Measurements from ENCODE around the gene HERC5.
"Not testable (repeated sequence)": the region's sequence is repeated elsewhere in the genome, so short reads cannot be mapped to it uniquely, and the experiment has no call there.

HERC5 gene

DNA sequence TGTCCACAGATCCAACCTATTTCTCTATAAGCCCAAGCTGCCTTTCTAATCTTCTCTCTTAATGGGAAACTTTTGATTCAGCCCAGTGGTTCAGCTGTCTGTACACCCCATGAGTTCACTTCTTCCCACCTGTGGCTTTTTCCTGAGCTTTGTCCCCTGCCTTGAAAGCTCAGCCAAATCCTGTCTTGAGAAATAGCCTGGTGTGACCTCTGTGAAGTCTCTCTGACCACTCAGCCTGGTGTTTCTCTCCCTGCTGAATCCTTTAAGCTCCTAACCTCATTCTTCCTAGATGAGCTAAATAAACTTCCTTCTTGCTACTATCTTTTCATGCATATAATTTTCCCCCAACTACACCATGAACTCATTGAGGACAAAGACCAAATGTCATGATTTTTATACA lies 15.2 kb upstream of the HERC5 start:
- Mint-ChIP-seq H3K4me1 (no peaks in the 10 kb centered on the region), H3K4me3 (no peak overlapping the region), H3K27me3 (no peaks in the 10 kb centered on the region), H3K9me3 (peaks cover 8 to 12% of the 10 kb centered on the region in 2 donors), H3K27ac (peak overlapping the region in 1 of 2 donors; percentile 13)
- ATAC-seq (no peak), DNase-seq (no peak)

DNA sequence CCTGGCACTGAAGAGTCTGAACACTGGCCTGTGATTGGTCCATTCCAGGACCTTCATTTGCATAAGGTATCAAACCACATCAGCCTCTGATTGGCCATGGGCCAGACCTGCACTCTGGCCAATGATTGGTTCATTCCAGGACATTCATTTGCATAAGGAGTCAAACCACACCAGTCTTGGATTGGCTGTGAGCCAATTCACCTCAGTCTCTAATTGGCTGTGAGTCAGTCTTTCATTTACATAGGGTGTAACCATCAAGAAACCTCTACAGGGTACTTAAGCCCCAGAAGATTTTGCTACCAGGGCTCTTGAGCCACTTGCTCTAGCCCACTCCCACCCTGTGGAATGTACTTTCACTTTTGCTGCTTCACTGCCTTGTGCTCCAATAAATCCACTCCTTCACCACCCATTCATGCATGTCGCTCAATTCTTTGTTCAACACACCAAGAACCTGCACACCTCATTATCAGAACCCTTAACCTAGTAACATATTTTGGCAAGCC lies 14.2 kb upstream of the HERC5 start:
- ATAC-seq = no peak
- H3K9me3 Mint-ChIP-seq = peaks cover 8 to 12% of the 10 kb centered on the region in 2 donors
- no peak overlapping the region for H3K27ac Mint-ChIP-seq
- no peaks in the 10 kb centered on the region for H3K4me1 Mint-ChIP-seq
- no peaks in the 10 kb centered on the region for H3K27me3 Mint-ChIP-seq
- H3K4me3 Mint-ChIP-seq = no peak overlapping the region
- DNase-seq = no peak

DNA sequence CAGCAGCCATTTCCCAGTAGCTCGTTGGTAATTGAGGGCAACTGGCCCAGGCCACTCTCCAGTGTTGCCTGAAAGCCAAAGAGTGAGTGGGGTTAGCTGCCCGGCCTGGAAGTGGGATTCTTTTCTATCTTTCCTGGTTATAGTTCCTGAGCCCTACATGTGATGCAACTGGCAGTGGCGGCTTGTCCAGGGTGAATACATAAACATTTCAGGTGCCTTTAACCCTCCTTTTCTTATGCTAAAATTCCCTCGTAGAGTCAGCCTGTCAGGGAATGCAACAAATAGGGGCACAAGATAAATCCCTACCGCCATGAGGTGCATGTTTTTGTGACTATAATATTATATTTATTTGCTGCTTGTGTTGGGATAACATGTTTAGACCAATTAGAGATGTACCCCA lies 13.4 kb upstream of the HERC5 start:
- ATAC-seq = no peak
- H3K4me1 Mint-ChIP-seq = no peaks in the 10 kb centered on the region
- no peak overlapping the region for H3K4me3 Mint-ChIP-seq
- H3K27ac Mint-ChIP-seq = no peak overlapping the region
- peaks cover 8 to 12% of the 10 kb centered on the region in 2 donors for H3K9me3 Mint-ChIP-seq
- DNase-seq = no peak
- no peaks in the 10 kb centered on the region for H3K27me3 Mint-ChIP-seq

DNA sequence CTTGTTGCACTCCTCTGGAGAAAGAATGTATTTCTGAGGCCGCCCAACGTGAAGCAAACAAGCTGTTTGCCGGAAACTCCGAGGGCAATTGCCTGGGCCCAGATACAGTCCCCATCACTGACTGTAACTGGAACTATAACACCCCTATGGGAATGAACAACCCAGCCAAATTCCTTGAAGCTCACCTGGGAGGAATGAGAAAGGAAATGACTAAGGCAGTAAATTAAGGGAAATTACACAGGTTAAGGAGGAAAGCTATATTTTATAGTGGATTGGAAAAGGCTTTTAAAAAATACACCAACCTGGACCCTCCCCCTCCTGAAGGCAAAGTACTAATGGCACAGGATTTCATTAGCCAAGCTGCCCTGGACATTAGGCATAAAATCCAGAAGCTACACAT lies 11.7 kb upstream of the HERC5 start:
- H3K27me3 Mint-ChIP-seq = no peaks in the 10 kb centered on the region
- H3K27ac Mint-ChIP-seq = no peak overlapping the region
- H3K4me3 Mint-ChIP-seq = no peak overlapping the region
- no peaks in the 10 kb centered on the region for H3K4me1 Mint-ChIP-seq
- H3K9me3 Mint-ChIP-seq = peaks cover 8 to 12% of the 10 kb centered on the region in 2 donors
- DNase-seq = no peak
- ATAC-seq = no peak

DNA sequence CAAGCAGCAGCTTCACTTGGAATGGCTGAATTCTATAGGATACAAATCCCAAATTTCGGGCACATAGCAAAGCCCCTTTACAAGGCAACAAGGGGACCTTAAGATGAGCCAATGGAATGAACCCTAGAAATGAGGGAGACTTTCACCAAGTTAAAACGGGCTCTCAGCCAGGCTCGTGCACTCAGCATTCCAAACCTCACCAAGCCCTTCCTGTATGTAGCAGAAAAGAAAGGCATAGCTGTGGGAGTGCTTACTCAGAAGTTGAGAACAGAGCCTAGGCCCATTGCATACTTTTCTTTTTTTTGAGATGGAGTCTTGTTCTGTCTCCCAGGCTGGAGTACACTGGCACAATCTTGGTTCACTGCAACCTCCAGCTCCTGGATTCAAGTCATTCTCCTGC lies 10.8 kb upstream of the HERC5 start:
- Mint-ChIP-seq H3K27ac (no peak overlapping the region), H3K9me3 (peaks cover 8 to 12% of the 10 kb centered on the region in 2 donors), H3K4me3 (no peak overlapping the region), H3K4me1 (no peaks in the 10 kb centered on the region), H3K27me3 (no peaks in the 10 kb centered on the region)
- DNase-seq (no peak), ATAC-seq (no peak)

DNA sequence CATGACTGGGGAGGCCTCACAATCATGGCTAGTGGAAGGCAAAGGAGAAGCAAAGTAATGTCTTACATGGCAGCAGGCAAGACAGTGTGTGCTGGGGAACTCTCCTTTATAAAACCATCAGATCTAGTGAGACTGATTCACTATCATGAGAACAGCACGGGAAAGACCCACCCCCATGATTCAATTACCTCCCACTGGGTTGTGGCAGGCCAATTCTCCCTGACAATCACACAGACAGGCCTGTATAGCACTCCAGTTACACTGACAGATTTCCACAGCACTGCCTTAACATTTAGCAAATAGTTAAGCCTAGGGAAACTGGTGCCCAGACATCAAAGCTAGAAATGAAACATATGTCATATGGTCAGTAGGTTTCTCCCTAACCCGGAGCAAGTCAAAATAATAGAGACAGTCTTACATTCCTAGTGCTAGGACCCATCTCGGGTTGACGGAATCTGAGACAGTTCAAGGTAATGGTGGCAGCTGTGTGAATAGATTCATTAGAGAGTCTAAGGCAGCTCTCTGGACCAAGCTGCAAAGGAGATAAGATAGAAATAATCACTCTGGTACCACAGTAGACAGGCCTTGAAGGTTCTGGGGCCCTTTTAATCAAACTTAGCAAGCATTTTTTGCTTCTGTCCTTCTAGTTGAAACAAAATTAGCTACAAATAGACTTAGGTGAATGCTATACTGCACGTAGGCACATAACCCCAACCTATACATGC lies 9.4 kb upstream of the HERC5 start:
- H3K27ac Mint-ChIP-seq = no peak overlapping the region
- DNase-seq (no peak), ATAC-seq (no peak)
- peaks cover 8% of the 10 kb centered on the region in 2 donors for H3K9me3 Mint-ChIP-seq
- H3K4me1 Mint-ChIP-seq = no peaks in the 10 kb centered on the region
- H3K4me3 Mint-ChIP-seq = no peak overlapping the region
- H3K27me3 Mint-ChIP-seq = no peaks in the 10 kb centered on the region

DNA sequence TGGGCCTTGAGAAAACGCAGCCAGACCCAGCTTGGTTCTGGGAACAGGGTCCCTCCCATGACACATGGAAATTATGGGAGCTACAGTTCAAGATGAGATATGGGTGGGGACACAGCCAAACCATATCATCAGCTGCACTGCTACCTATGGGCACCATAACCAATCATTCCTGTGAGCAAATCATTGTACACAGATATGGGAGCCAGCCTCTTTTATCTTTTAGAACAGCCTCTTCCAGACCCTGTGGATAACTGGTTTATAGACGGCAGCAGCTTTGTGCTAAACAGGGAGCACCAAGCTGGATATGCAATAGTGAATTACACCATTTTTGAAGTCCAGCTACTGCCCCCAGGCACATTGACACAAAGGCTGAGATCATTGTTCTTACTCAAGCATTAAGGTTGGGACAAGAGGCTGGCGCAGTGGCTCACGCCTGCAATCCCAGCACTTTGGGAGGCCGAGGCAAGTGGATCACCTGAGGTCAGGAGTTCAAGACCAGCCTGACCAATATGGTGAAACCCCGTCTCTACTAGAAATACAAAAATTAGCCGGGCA lies 8.6 kb upstream of the HERC5 start:
- not testable (repeated sequence) for ATAC-seq, H3K9me3 Mint-ChIP-seq, H3K27ac Mint-ChIP-seq, DNase-seq, H3K27me3 Mint-ChIP-seq, H3K4me1 Mint-ChIP-seq, H3K4me3 Mint-ChIP-seq

DNA sequence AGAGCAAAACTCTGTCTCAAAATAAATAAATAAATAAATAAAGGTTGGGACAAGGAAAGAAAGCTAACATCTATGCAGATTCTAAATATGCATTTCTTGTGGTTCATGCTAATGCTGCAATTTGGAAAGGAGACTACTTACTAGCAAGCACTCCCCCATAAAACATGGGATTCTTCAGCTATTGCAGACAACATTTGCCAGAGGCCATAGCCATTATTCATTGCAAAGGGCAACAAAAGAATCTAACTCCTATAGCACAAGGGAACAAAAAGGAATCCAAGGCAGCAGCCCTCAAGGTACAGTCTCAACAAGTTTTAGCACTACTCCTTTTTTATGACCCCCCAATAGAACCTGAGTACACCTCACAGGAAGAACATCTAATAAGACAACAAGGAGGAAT lies 8.0 kb upstream of the HERC5 start:
- no peaks in the 10 kb centered on the region for H3K27me3 Mint-ChIP-seq
- no peak overlapping the region for H3K27ac Mint-ChIP-seq
- no peaks in the 10 kb centered on the region for H3K9me3 Mint-ChIP-seq
- H3K4me1 Mint-ChIP-seq = no peaks in the 10 kb centered on the region
- ATAC-seq = no peak
- no peak for DNase-seq
- H3K4me3 Mint-ChIP-seq = no peak overlapping the region

DNA sequence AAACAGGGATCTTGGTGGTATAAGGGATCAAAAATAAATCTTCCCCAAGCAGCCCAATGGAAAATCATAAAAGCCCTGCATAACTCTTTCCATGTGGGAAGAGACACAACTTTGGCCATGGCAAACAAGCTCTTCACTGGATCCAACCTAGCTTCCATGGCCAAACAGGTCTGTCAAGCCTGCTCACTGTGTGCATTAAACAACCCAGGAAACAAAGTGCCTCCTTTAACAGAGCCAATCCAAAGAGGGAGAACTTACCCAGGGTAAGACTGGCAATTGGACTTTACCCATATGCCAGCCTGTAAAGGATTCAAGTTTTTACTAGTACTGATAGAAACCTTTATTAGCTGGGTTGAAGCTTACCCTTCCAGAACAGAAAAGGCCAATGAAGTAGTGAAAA lies 7.6 kb upstream of the HERC5 start:
- DNase-seq = no peak
- Mint-ChIP-seq H3K4me1 (no peaks in the 10 kb centered on the region), H3K27me3 (no peaks in the 10 kb centered on the region), H3K27ac (no peak overlapping the region), H3K9me3 (no peaks in the 10 kb centered on the region), H3K4me3 (no peak overlapping the region)
- ATAC-seq = no peak

DNA sequence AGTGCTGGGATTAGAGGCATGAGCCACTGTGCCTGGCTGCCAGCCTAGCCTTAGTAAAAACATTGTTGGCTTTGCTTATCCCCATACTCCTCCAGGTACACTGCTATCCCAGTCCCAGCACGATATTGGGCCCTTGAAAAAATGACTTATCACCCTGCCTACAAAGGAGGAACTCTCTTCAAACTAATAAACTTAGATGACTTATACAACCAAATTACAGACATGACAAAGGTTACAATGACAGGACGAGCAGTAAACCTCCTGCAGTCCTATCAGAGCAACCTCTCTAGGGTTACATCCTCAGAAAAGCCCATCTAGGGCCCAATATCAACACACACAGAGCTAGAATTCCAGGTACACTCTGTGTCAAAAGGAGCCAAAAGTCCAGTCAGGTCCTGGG lies 5.7 kb upstream of the HERC5 start:
- DNase-seq (no peak), ATAC-seq (no peak)
- Mint-ChIP-seq H3K4me1 (no peaks in the 10 kb centered on the region), H3K27ac (no peak overlapping the region), H3K4me3 (no peak overlapping the region), H3K9me3 (no peaks in the 10 kb centered on the region), H3K27me3 (no peaks in the 10 kb centered on the region)

DNA sequence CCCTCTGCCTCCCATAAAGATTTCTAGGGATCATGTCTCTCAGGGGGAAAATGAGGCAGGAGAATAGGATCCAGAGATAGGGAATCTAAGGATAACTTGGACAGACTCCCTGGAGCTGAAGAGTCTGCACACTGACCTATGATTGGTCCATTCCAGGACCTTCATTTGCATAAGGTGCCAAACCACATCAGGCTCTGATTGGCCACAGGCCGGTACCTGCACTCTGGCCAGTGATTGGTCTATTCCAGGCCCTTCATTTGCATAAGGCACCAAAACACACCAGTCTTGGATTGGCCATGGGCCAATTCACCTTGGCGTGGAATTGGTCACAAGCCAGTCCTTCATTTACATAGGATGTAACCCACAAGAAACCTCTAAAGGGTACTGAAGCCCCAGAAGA lies 4.0 kb upstream of the HERC5 start:
- Mint-ChIP-seq H3K4me1 (peaks cover 13% of the 10 kb centered on the region), H3K9me3 (no peaks in the 10 kb centered on the region), H3K27me3 (peaks cover 11% of the 10 kb centered on the region), H3K4me3 (no peak overlapping the region), H3K27ac (no peak overlapping the region)
- DNase-seq (no peak), ATAC-seq (no peak)

DNA sequence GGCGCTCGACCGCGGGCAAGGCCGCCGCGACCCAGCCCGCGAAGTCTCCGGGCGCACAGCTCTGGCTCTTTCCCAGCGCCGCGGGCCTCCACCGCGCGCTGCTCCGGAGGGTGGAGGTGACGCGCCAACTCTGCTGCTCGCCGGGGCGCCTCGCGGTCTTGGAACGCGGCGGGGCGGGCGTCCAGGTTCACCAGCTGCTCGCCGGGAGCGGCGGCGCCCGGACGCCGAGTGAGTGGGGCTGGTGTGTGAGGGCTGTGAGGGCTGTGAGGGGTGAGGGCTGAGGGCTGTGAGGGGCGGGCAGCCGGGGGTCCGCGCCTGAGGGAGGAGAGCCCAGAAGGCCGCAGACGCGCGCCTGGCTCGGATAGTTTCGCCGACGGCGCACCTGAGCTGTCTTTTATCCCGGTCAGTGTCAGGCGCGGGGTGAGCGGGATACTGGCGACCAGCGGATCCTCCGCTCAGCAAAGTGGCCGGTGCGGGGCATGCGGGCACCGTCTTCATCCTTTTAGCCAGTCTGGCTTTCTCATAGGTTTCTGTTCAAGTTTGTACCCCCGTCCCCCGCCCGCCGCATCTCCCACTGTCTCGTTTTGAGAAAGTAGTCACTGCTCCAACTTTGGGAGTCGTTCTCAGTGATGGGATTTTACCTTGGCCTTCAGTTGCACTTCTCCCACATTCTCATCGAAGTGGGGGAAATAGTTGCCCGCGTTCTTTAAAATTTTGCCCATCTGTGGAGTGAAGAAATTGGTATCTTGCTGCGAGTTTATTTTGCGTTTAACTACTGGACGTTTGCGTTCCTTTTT lies 586 bp downstream of the HERC5 start:
- ATAC-seq = peak; percentile 75
- Mint-ChIP-seq H3K27me3 (peaks cover 17% of the 10 kb centered on the region), H3K9me3 (no peaks in the 10 kb centered on the region), H3K4me1 (peaks cover 24% of the 10 kb centered on the region), H3K27ac (peak overlapping the region; percentile 57 to 99), H3K4me3 (peak overlapping the region; percentile 97 to 100)
- DNase-seq = no peak

DNA sequence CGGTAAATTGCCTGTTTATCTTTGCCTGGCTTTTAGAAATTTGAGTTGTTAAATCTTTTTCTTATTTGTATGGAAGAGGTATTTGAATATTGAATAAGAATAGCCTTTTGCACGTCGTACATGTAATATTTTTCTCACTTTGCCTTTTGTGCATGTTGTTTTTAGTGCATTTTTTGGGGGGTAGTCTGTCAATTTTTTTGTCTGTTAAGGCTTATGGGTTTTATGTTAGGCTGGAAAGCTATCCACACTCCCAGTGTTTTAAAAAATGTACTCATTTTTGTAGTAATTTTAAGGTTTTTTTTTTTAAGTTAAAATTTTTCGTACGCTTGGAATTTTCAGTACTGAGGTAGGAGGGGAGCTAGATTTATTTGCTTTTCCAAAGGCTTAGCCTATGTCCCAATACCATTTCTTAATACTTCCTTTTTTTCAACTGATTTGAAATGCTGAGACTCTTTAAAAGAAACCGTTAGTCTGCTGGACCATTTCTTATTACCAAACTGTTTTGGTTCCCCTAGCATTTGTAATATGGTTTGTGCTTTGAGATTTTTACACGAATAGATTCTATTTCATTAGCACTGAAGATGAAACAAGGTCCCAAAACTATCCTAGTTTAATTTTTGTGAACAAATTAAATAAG lies 1.3 kb downstream of the HERC5 start:
- Mint-ChIP-seq H3K27ac (no peak overlapping the region), H3K4me3 (peak overlapping the region; percentile 97 to 100), H3K9me3 (no peaks in the 10 kb centered on the region), H3K4me1 (peaks cover 31% of the 10 kb centered on the region), H3K27me3 (peaks cover 17% of the 10 kb centered on the region)
- DNase-seq (no peak), ATAC-seq (no peak)

DNA sequence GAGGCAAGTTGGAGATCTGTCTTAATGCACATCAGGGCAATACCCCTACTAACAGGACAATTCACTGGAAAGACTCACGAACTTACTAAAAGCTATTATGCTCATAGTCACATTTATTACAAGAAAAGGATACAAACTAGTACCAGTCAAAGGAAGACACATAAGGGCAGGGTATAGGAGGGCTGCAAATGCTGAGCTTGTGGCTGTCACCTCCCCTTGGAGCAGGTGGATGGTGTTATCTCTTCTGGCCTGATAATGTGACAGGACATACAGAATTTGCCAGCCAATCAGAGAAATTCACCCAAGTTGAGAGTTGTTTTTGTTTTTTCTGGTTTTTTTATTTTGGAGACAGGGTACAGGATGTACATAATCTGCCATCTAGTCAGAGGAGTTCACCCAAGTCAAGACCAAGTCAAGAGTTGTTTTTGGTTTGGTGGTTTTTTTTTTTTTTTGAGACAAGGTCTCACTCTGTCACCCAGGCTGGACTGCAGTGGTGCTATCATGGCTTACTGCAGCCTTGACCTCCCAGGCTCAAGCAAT lies 8.8 kb downstream of the HERC5 start:
- H3K4me3 Mint-ChIP-seq = no peak overlapping the region
- H3K4me1 Mint-ChIP-seq = peaks cover 31% of the 10 kb centered on the region
- H3K27ac Mint-ChIP-seq = no peak overlapping the region
- no peak for DNase-seq
- ATAC-seq = no peak
- H3K27me3 Mint-ChIP-seq = no peaks in the 10 kb centered on the region
- H3K9me3 Mint-ChIP-seq = no peaks in the 10 kb centered on the region

DNA sequence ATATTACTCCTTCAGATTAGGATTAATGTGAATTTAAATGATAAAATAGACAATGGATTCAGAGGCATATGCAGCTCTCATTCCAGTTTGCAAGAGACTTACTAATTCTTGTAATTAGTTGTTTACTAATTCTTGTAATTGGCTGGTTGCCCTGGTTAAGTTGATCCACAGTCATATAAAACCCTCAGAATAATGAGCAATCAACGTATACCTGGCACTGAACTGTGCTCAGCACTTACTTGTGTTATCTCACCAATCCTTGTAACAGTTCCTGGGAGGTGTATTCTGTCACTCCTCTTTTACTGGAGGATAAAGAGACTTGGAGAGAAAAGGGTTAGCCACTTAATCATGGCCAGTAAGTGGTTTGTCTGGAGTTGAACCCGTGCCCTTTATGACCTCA lies 10.5 kb downstream of the HERC5 start:
- ATAC-seq (no peak), DNase-seq (no peak)
- no peaks in the 10 kb centered on the region for H3K9me3 Mint-ChIP-seq

More for the DNA sequence above, 10.5 kb downstream of the HERC5 start:
- no peak overlapping the region for H3K27ac Mint-ChIP-seq
- no peak overlapping the region for H3K4me3 Mint-ChIP-seq
- H3K27me3 Mint-ChIP-seq = no peaks in the 10 kb centered on the region
- H3K4me1 Mint-ChIP-seq = peaks cover 24% of the 10 kb centered on the region

All from stimulated activated naive CD8-positive, alpha-beta T cell treated with anti-CD3 and anti-CD28 coated beads, Interleukin-15, amount 100 ng/mL, for 72 hours (primary cell).